ENCODE measurements around the gene C1R. TPM values are rescaled to one million over a fixed set of nuclear protein-coding genes. Genes with fewer than 3 reads are reported as not detected.

Gene C1R
- total RNA-seq, 1 donor from 2014 or later = 1,046 TPM

- peaks cover 0 to 14% of the 10 kb centered on the region in 2 donors for H3K36me3 ChIP-seq
- H3K4me3 ChIP-seq = no peak overlapping the region
- H3K27ac ChIP-seq = no peak overlapping the region
- H3K9me3 ChIP-seq = no peaks in the 10 kb centered on the region
- TF ChIP-seq, protein P1, sequence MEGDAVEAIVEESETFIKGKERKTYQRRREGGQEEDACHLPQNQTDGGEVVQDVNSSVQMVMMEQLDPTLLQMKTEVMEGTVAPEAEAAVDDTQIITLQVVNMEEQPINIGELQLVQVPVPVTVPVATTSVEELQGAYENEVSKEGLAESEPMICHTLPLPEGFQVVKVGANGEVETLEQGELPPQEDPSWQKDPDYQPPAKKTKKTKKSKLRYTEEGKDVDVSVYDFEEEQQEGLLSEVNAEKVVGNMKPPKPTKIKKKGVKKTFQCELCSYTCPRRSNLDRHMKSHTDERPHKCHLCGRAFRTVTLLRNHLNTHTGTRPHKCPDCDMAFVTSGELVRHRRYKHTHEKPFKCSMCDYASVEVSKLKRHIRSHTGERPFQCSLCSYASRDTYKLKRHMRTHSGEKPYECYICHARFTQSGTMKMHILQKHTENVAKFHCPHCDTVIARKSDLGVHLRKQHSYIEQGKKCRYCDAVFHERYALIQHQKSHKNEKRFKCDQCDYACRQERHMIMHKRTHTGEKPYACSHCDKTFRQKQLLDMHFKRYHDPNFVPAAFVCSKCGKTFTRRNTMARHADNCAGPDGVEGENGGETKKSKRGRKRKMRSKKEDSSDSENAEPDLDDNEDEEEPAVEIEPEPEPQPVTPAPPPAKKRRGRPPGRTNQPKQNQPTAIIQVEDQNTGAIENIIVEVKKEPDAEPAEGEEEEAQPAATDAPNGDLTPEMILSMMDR (IDR thresholded peaks at IDR 0.05) = no peak
- H3K4me1 ChIP-seq = no peaks in the 10 kb centered on the region
- no peaks in the 10 kb centered on the region for H3K27me3 ChIP-seq
- intact Hi-C loops (cut with DNase I) = no loop called here
- DNase-seq (ENCODE audit: low spot score in 2 of 2) = peak in 1 of 2 donors; percentile 46
Measured at GRCh38 chr12:7116916-7117315, 24.7 kb upstream of the C1R start.

- Histone ChIP-seq H3K4me3 (no peak overlapping the region), H3K27ac (no peak overlapping the region), H3K36me3 (peaks cover 0 to 14% of the 10 kb centered on the region in 2 donors), H3K27me3 (no peaks in the 10 kb centered on the region), H3K4me1 (no peaks in the 10 kb centered on the region), H3K9me3 (no peaks in the 10 kb centered on the region)
- intact Hi-C loops (cut with DNase I) = no loop called here
- TF ChIP-seq, protein P1 (IDR thresholded peaks at IDR 0.05) = no peak
- peak in 1 of 2 donors; percentile 5 for DNase-seq (ENCODE audit: low spot score in 2 of 2)
Measured at GRCh38 chr12:7116196-7116595, 24.0 kb upstream of the C1R start.

DNA sequence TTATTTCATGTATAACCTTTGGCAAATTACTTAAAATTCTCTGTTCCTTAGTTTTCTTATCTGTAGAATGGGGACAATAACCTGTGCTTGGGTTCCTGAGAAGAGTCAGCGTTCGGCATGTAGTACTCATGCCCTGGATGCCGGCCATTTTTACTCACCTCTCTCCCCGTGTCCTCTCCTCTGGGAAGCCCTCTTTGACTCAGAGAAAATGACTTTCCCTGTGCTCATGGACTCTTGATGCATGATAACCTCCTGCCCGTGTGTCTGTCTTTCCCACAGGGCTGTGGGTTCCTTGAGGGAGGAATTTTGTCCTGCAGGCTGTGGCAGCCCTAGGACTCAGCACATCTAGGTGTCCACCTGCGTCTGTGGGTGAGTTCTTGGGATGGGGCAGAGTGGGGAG, 22.6 kb upstream of the C1R start:
- no peaks in the 10 kb centered on the region for H3K4me1 ChIP-seq
- intact Hi-C loops (cut with DNase I) = no loop called here
- H3K36me3 ChIP-seq = peaks cover 0 to 14% of the 10 kb centered on the region in 2 donors
- H3K9me3 ChIP-seq = no peaks in the 10 kb centered on the region
- TF ChIP-seq, protein P1 (IDR thresholded peaks at IDR 0.05) = no peak
- no peak overlapping the region for H3K4me3 ChIP-seq
- H3K27me3 ChIP-seq = no peaks in the 10 kb centered on the region
- DNase-seq (ENCODE audit: low spot score in 2 of 2) = no peak
- no peak overlapping the region for H3K27ac ChIP-seq

DNA sequence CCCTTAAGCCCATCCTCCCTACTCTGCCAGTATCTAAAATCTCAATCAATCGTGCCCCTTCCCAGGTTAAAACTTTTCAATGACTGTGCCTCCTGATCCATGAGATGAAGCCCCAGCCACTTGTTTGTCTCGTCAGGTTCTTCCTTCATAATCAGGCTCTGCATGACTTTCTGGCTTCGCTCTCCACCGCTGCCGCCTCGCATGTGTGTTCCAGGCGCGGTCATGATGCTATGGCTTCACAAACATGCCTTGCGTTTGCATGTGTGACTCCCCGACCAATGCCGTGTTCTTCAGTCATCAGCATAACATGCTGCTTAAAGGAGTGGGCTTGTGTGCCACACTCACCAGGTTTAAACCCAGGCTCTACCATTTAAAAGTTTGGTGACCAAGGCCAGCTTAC, 21.8 kb upstream of the C1R start:
- Histone ChIP-seq H3K4me3 (no peak overlapping the region), H3K36me3 (peaks cover 0 to 14% of the 10 kb centered on the region in 2 donors), H3K27ac (no peak overlapping the region), H3K27me3 (no peaks in the 10 kb centered on the region), H3K4me1 (peaks cover 3 to 6% of the 10 kb centered on the region in 2 donors), H3K9me3 (no peaks in the 10 kb centered on the region)
- no peak for DNase-seq (ENCODE audit: low spot score in 2 of 2)
- TF ChIP-seq, protein P1 (IDR thresholded peaks at IDR 0.05) = no peak
- intact Hi-C loops (cut with DNase I) = no loop called here

- Histone ChIP-seq H3K36me3 (peaks cover 0 to 14% of the 10 kb centered on the region in 2 donors), H3K27me3 (no peaks in the 10 kb centered on the region), H3K27ac (no peak overlapping the region), H3K9me3 (no peaks in the 10 kb centered on the region), H3K4me1 (peaks cover 3 to 6% of the 10 kb centered on the region in 2 donors), H3K4me3 (no peak overlapping the region)
- TF ChIP-seq, protein P1 (IDR thresholded peaks at IDR 0.05) = peak; percentile 65 to 86 (median 80)
- DNase-seq (ENCODE audit: low spot score in 2 of 2) = no peak
- intact Hi-C loops (cut with DNase I) = loop anchor here (1.0 to 2.0 kb wide), 2 partner anchors 53 to 169 kb away; partner anchors contain the start of genes C12orf57 and C1S
Measured at GRCh38 chr12:7113389-7113871, 21.2 kb upstream of the C1R start.
